Measurements from ENCODE around the gene EED.

EED gene, protein sequence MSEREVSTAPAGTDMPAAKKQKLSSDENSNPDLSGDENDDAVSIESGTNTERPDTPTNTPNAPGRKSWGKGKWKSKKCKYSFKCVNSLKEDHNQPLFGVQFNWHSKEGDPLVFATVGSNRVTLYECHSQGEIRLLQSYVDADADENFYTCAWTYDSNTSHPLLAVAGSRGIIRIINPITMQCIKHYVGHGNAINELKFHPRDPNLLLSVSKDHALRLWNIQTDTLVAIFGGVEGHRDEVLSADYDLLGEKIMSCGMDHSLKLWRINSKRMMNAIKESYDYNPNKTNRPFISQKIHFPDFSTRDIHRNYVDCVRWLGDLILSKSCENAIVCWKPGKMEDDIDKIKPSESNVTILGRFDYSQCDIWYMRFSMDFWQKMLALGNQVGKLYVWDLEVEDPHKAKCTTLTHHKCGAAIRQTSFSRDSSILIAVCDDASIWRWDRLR

DNA sequence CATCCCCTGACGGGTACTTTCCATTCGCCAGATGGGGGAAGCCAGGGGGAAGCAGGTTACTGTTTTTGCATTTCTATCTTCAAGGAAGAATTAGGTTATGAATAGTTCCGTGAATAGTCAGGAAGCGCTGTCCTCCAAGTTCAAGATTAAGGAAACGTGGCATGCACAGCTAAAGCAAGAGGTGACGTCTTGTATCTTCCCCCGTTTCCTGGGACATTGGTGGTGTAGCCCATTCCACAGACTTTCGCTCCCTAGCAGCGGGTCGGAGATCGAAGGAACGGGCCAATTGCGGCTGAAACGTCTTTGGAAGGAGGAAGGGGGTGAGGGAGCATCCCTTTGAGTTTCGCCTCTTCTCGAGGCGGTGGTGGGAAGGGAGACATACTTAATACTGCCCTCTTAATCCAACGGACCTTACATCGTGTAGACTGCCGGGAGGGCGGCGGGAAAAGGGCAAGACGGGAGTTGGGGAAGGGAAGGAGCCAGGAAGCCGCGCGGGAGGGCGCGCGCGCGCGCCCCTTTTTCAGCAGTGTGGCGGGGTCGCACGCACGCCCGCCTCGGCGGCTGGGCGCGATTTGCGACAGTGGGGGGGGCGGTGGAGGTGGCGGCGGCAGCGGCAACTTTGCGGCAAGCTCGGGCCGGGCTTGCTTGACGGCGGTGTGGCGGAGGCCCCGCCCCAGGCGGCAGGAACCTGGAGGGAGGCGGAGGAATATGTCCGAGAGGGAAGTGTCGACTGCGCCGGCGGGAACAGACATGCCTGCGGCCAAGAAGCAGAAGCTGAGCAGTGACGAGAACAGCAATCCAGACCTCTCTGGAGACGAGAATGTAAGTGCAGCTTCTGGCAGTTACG is at the start of gene EED:
Gene EED (plus strand): TSS at position 232 of the 847 bp plus-strand sequence. CDS start 477 bp downstream, at position 709.
- DNase-seq = peak; percentile 91

- no peak for DNase-seq
Measured at GRCh38 chr11:86194998-86195397, 49.6 kb upstream of the EED start.

- no peak for DNase-seq
Measured at GRCh38 chr11:86196085-86196696, 48.4 kb upstream of the EED start.

DNA sequence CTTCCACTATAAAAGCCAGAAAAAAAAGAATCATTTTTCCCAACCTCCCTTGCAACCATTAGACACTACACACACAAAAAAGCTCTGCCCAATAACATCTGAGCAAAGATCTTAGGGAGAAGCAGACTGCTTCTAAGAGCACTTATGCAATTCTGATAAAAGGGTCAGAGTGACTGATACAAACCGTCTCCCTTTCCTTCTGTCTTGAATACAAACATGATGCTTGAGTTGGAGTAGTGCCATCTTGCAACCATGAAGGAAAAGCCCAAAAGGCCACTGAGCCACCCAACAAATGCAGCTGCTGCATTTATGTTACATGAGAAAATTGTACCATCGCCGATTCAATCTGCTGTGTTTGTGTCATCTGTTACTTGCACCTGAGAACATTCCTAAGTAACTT is 47.6 kb upstream of the EED start:
- DNase-seq = no peak

- DNase-seq = no peak
Measured at GRCh38 chr11:86197448-86197847, 47.1 kb upstream of the EED start.

DNA sequence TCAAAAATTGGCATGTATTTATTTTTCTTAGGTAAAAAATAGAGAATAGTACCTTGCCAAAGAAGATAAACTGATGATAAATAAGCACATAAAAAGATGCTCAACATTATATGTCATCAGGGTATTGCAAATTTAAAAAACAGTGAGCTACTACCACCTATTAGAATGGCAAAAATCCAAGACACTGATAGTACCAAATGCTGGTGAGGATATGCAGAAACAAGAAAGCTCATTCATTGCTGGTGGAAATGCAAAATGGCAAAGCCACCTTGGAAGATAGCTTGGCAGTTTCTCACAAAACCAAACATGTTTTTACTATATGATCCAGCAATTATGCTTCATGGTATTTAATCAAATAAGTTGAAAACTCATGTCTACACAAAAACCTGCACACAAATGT is 46.4 kb upstream of the EED start:
- DNase-seq = no peak

DNA sequence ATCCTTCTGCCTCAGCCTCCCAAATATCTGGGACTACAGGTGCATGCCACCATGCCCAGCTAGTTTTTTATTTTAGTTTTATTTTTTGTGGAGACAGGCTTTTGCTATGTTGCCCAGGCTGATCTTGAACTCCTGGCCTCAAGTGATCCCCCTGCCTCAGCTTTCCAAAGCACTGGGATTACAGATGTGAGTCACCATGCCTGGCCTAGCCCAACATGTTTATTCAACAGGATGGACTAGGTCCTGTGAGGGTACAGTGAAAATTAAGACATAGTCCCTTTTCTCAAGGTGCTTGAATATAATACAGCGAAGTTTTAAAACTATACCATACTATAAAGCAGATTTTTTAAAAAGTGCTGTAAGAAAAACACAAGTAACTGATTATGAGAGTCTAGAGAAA is 45.2 kb upstream of the EED start:
- no peak for DNase-seq

DNA sequence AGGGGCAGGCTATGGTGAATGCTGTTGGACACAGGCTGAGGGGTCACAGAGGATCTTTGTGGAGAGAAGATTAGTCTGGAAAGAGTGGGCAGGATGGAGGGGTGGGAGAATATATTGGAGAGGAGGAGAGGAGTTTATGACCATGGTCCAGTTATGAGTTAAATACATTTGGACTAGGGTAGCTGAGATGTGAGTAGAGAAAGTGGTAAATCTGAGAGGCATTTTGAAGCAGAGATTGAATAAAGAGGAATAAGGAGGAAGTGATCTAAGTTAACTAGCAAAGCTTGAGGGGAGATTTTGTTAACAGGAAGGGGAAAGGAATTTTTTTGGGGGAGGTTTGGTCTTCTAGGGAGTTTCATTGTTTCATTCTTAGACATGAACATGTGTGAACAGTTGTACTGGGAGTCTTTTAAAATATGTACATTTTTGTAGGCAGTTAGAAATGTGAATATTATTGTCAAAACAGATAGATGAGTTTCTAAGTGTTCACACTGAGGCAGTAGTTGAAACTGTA is 43.1 kb upstream of the EED start:
- DNase-seq = no peak

GRCh38 chr11:86202013-86202336 is 42.6 kb upstream of the EED start:
- no peak for DNase-seq

GRCh38 chr11:86204356-86204755 is 40.2 kb upstream of the EED start:
- DNase-seq = no peak

DNA sequence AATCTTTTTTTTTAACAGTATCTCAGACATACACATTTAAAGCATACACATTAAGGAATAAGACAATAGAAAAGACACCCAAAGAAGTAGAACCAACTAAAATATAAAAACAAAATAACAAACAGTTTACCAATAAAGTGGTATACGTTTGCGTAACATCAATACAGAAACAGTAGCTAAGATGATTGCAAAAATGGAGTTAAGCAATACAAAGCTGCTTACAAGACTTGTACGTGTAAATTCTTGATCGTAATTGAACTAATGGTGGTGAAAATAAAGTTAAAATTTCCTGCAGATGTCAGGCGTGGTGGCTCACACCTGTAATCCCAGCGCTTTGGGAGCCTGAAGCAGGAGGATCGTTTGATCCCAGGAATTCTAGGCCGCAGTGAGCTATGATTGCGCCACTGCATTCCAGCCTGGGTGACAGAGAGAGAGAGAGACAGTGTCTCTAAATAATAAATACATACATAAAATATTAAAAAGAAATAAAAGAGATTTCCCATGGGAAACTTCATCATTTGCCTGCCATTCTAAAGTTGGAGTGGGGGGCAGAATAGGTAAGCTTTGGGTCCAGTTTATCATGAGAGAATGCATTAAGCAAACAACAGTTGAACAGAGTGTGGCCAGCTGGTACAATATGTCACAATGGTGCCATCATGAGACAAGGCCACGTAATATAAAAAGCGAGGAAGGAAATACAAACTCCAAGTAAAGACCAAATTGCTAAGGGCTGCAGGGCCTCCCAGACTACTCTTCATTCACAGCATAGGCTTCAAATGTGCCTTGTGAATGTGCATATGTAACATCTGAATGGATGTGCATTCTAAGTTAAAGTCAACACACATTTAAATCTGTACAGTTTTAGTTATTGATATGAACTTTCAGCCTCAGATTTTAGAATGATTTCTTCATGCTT is 38.9 kb upstream of the EED start:
- DNase-seq = no peak

- DNase-seq = no peak
Measured at GRCh38 chr11:86206337-86206695, 38.2 kb upstream of the EED start.

DNA sequence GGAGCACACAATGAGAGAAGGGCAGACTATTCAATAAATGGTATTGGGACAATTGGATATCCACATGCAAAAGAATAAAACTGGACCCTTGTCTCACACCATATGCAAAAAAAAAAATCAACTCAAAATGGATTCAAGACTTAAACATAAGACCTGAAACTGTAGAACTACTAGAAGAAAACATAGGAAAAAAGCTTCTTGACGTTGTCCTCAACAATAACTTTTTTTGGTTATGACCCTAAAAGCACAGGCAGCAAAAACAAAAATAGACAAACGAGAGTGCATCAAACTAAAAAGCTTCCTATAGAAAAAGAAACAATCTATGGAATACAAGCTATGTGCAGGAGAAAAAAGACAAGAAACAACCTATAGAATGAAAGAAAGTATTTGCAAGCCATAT is 37.1 kb upstream of the EED start:
- no peak for DNase-seq

DNA sequence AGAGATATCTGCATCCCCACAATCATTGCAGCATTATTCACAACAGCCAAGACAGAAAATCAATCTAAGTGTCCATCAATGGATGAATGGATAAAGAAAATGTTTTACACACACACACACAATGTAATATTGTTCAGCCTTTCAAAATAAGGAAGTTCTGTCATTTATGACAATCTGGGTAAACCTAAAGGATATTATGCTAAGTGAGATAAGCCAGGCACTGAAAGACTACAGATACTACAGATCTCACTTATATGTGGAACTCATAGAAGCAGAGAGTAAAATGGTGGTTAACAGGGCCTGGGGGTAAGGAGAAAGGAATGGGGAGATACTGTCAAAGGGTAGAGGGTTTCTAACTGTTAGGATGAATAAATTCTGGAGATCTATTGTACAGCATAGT is 36.0 kb upstream of the EED start:
- no peak for DNase-seq

DNA sequence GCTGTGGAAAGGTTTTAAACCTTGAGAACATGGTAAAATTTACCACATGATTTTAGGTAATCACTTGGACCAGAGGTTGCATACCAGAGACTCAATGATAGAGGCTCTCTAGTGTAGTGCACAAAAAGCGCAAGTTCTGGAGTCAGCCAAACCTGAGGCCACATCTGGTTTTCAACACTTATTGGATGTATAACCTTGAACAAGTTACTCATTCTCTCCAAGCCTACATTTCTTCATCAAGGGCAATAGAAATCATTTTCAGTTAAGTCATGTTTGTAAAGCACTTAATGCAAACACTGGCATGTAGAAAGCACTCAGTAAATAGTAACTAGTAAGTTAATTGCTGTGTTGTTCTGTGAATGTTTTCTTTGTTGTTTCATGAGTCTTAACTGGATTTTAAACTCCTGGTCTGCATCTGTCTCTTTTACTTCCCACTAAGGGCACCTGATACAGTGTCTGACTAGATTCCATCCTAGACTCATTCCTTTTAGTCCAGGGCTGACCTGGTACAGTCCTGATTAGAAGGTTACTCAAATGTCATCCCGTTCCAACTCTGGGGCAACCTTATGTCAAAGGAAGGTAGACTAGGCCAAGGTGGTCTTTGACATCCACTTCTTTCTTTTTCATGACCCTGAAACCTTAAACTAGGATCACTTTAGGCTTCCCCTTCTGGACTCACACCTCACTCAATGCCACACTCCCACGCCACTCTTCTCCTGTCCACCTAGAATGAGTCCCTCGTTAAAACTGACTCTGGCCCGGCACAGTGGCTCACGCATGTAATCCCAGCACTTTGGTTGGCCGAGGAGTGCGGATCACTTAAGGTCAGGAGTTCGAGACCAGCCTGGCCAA is 34.5 kb upstream of the EED start:
- DNase-seq = no peak

DNA sequence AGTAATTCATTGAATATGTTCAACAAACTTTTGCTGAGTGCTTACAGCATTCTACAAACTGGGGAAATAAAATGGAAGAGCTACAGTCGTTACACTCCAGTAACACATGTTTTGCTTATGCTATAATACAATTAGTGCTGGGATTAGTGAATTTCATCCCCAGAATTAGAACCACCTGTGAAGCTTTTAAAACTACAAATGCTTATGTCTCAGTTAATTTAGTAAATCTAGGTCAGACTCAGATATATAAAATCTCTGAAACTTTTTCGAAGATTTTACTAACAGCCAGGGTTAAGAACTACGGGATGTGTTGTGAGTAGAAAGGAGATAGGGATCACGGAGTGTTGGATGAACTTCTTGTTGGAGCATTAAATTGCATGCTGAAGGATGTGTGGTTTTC is 33.7 kb upstream of the EED start:
- DNase-seq = no peak

GRCh38 chr11:86211619-86212018 is 32.9 kb upstream of the EED start:
- no peak for DNase-seq

DNA sequence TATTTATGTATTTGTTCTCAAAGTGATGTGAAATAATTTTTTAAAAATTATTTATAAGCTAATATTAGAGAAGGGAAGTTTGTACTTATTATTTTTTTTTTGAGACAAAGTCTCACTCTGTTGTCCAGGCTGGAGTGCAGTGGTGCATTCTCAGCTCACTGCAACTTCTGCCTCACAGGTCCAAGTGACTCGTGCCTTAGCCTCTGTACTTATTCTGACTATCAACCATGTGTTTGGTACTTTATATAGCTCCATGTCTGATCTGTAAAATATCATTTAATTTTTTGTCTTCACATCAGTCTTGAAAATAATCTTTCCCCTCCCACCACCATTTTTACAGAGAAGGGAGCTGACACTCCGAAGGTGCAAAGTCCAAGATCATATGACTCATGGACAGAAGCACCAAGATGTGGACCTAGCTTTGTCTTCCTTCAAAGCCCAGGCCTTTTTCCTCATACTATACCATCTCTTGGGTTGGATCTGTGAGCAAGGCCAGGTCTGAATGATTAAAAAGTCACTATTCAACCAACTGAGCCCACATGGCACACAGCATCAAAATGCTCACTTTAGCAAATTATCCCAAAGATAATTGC is 32.4 kb upstream of the EED start:
- no peak for DNase-seq

- DNase-seq = no peak
Measured at GRCh38 chr11:86214710-86215109, 29.8 kb upstream of the EED start.

- no peak for DNase-seq
Measured at GRCh38 chr11:86218125-86219084, 26.1 kb upstream of the EED start.

Measured in amniotic stem cell (primary cell).